BJ (cell line): ENCODE data around the gene EXTL1. TPM values are rescaled to one million over a fixed set of nuclear protein-coding genes. Genes with fewer than 3 reads are reported as not detected.

Experiments used
- CTCF ChIA-PET: fragments of 350-600 bp; formaldehyde crosslinking; extraction: SDS; loops from one replicate; lab custom pipeline; 2021; ENCODE audit warnings: antibody characterized with exemption, inconsistent platforms; lab: Yijun Ruan, JAX
- POLR2A ChIA-PET: fragments of 300-600 bp; sonication (Branson Sonifier 250); formaldehyde crosslinking; extraction: SDS; loops from one replicate; lab custom pipeline; 2021; ENCODE audit warnings: antibody characterized with exemption; lab: Charles Lee
- DNase-seq: peaks from one replicate; pipeline ENCODE4 v3.0.0-alpha.2; 2011; ENCODE audit warnings: low read depth
- H3K27me3 ChIP-seq: 2 replicates; pipeline ENCODE4 v1.6.0; 2011; ENCODE audit warnings: low read length; ENCODE audit not compliant: control insufficient read depth, insufficient read depth
- H3K36me3 ChIP-seq: 2 replicates; pipeline ENCODE4 v1.5.1; 2011; ENCODE audit warnings: low read length; ENCODE audit not compliant: control insufficient read depth, insufficient read depth
- H3K4me3 ChIP-seq: 2 replicates; pipeline ENCODE4 v1.5.1; 2011; ENCODE audit warnings: low read depth, mild to moderate bottlenecking, control low read depth, low read length
- CTCF ChIP-seq: IDR thresholded peaks from 2 replicates; pipeline ENCODE4 v1.5.1; 2011; ENCODE audit warnings: low read depth, mild to moderate bottlenecking, control low read depth, inconsistent platforms, low read length, moderate library complexity; ENCODE audit not compliant: insufficient read depth
- polyA minus RNA-seq: library from RNA; depleted of rRNA, polyadenylated mRNA; stranded (reverse); fragments of >200 nt; gene quantifications from 2 replicates; pipeline ENCODE4 v1.2.3, GENCODE V29; 2011; rRNA and poly(A)+ RNA removed
- polyA plus RNA-seq: library from polyadenylated mRNA; depleted of rRNA; stranded (reverse); fragments of >200 nt; gene quantifications from 2 replicates; pipeline ENCODE4 v1.2.3, GENCODE V29; 2011; rRNA removed

The EXTL1 gene
- polyA plus RNA-seq (3.6 and 5.0 TPM in 2 replicates), polyA minus RNA-seq (3.8 and 6.2 TPM in 2 replicates)

GRCh38 chr1:26021647-26022403 is at the start of gene EXTL1:
Gene EXTL1, plus strand, starts transcription at chr1:26021775. Its CDS starts 872 bp downstream, at chr1:26022647.
- CTCF ChIA-PET, result interaction anchor here (1.1 to 2.8 kb wide), 5 partner anchors 11 to 127 kb away, joined by 3 to 9 read pairs (median 6); no protein-coding TSS in a partner anchor
- DNase-seq, result no peak
- POLR2A ChIA-PET, result no interaction called here
- Histone ChIP-seq H3K27me3 (no peaks in the 10 kb centered on the region), H3K4me3 (peak within 1 kb of the TSS; percentile 39), H3K36me3 (no peaks in the 10 kb centered on the region)
- TF ChIP-seq CTCF, result no peak

- CTCF ChIA-PET, result interaction anchor here (1.2 to 2.9 kb wide), 3 partner anchors 7 to 76 kb away, joined by 3 to 7 read pairs (median 5); no protein-coding TSS in a partner anchor
- H3K4me3 ChIP-seq, result no peak overlapping the region
These were observed 49.8 kb upstream of the EXTL1 start for GRCh38 chr1:25971811-25972180.

GRCh38 chr1:25973610-25974321 is 47.8 kb upstream of the EXTL1 start:
- CTCF ChIA-PET, result no interaction called here
- no peak for DNase-seq

More at GRCh38 chr1:25971811-25972180, 49.8 kb upstream of the EXTL1 start:
- H3K27me3 ChIP-seq, result no peaks in the 10 kb centered on the region
- TF ChIP-seq CTCF, result no peak
- POLR2A ChIA-PET, result no interaction called here
- peaks cover 7% of the 10 kb centered on the region for H3K36me3 ChIP-seq
- DNase-seq, result no peak

GRCh38 chr1:25977801-25978200 is 43.8 kb upstream of the EXTL1 start:
- H3K36me3 ChIP-seq, result peaks cover 7% of the 10 kb centered on the region
- CTCF ChIA-PET, result no interaction called here
- POLR2A ChIA-PET, result no interaction called here
- DNase-seq, result no peak
- TF ChIP-seq CTCF, result no peak
- no peaks in the 10 kb centered on the region for H3K27me3 ChIP-seq
- no peak overlapping the region for H3K4me3 ChIP-seq

More at GRCh38 chr1:25973610-25974321, 47.8 kb upstream of the EXTL1 start:
- POLR2A ChIA-PET, result no interaction called here
- no peak overlapping the region for H3K4me3 ChIP-seq
- H3K27me3 ChIP-seq, result no peaks in the 10 kb centered on the region
- no peak for TF ChIP-seq CTCF
- peaks cover 6% of the 10 kb centered on the region for H3K36me3 ChIP-seq

GRCh38 chr1:25978403-25978802 is 43.2 kb upstream of the EXTL1 start:
- DNase-seq, result no peak
- peaks cover 7% of the 10 kb centered on the region for H3K36me3 ChIP-seq
- ChIA-PET POLR2A (no interaction called here), CTCF (interaction anchor here (1.3 kb wide), 1 partner anchor 84 kb away, joined by 3 read pairs; no protein-coding TSS in a partner anchor)
- no peaks in the 10 kb centered on the region for H3K27me3 ChIP-seq
- TF ChIP-seq CTCF, result no peak
- H3K4me3 ChIP-seq, result no peak overlapping the region
